OCI-LY3 (cell line): ENCODE results near the gene RAB38.

Source experiments
- CTCF ChIP-seq: fragments of 200-600, 300-600 bp; sonication (generic); IDR thresholded peaks from 2 replicates; pipeline ENCODE4 v1.5.1; 2014; ENCODE audit warnings: antibody characterized with exemption, low read length, low read depth
- EZH2phosphoT487 ChIP-seq: fragments of 200-600 bp; shearing (Covaris generic); IDR thresholded peaks from 2 replicates; pipeline ENCODE4 v1.6.1; 2018; ENCODE audit warnings: antibody characterized with exemption, mixed run types, low read depth

GRCh38 chr11:88173956-88174355, 1.3 kb downstream of the RAB38 start:
- TF ChIP-seq CTCF: no peak
- no peak for TF ChIP-seq EZH2phosphoT487
